Neural progenitor cell (in vitro differentiated cells): ENCODE data around the gene SKIC8.

Experiments
- CTCF ChIP-seq: fragments of 200-600 bp; sonication (generic); IDR thresholded peaks from 2 replicates; pipeline ENCODE4 v1.5.1; 2017; ENCODE audit warnings: antibody characterized with exemption, mild to moderate bottlenecking
- EZH2 ChIP-seq: fragments of 200-600 bp; sonication (generic); IDR thresholded peaks from 2 replicates; pipeline ENCODE4 v1.6.1; 2017; ENCODE audit warnings: antibody characterized with exemption, mild to moderate bottlenecking, moderate library complexity

GRCh38 chr15:78251136-78251535 is 48.3 kb downstream of the SKIC8 start:
- no peak for TF ChIP-seq CTCF
- TF ChIP-seq EZH2, result no peak
